ENCODE results near the gene CAVIN3. TPM values are rescaled to one million over a fixed set of nuclear protein-coding genes. Genes with fewer than 3 reads are reported as not detected.

CAVIN3 gene
- total and polyA plus RNA-seq, 4 donors = 23.2 to 122 (median 86.5) TPM

- ATAC-seq (ENCODE audit: insufficient read depth, low FRiP score) (no peak), DNase-seq (no peak)
- Histone ChIP-seq H3K4me3 (no peak overlapping the region), H3K27me3 (ENCODE audit: control insufficient read depth in 3 of 3, insufficient read depth in 3 of 3, low read length in 2 of 3) (no peaks in the 10 kb centered on the region), H3K9me3 (ENCODE audit: control insufficient read depth in 4 of 4, insufficient read depth in 3 of 4, low read length in 3 of 4) (no peaks in the 10 kb centered on the region), H3K27ac (ENCODE audit: low read depth in 1 of 2, low read length in 1 of 2) (no peak overlapping the region), H3K4me1 (ENCODE audit: control insufficient read depth in 5 of 5, insufficient read depth in 5 of 5, low read length in 5 of 5) (peaks cover 0 to 9% (median 2%) of the 10 kb centered on the region in 5 donors), H3K9ac (ENCODE audit: insufficient read depth in 1 of 2, low read length in 2 of 2) (no peak overlapping the region), H3K36me3 (ENCODE audit: control insufficient read depth in 4 of 4, insufficient read depth in 4 of 4, low read length in 4 of 4) (no peaks in the 10 kb centered on the region)
- TF ChIP-seq, protein P1, sequence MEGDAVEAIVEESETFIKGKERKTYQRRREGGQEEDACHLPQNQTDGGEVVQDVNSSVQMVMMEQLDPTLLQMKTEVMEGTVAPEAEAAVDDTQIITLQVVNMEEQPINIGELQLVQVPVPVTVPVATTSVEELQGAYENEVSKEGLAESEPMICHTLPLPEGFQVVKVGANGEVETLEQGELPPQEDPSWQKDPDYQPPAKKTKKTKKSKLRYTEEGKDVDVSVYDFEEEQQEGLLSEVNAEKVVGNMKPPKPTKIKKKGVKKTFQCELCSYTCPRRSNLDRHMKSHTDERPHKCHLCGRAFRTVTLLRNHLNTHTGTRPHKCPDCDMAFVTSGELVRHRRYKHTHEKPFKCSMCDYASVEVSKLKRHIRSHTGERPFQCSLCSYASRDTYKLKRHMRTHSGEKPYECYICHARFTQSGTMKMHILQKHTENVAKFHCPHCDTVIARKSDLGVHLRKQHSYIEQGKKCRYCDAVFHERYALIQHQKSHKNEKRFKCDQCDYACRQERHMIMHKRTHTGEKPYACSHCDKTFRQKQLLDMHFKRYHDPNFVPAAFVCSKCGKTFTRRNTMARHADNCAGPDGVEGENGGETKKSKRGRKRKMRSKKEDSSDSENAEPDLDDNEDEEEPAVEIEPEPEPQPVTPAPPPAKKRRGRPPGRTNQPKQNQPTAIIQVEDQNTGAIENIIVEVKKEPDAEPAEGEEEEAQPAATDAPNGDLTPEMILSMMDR (IDR thresholded peaks at IDR 0.05; ENCODE audit: control extremely low read depth, extremely low read depth) = no peak
- WGBS, 2 donors = 85 to 87% methylated on average over 5 of the region's 5 CpGs
Observed at GRCh38 chr11:6351782-6352382, 31.6 kb upstream of the CAVIN3 start.

GRCh38 chr11:6350486-6350885 lies 30.2 kb upstream of the CAVIN3 start:
- ATAC-seq (ENCODE audit: insufficient read depth, low FRiP score) (no peak), DNase-seq (no peak)
- H3K9me3 ChIP-seq (ENCODE audit: control insufficient read depth in 4 of 4, insufficient read depth in 3 of 4, low read length in 3 of 4) = no peaks in the 10 kb centered on the region
- TF ChIP-seq, protein P1 (IDR thresholded peaks at IDR 0.05; ENCODE audit: control extremely low read depth, extremely low read depth) = no peak
- WGBS, 2 donors = 89% methylated on average over 2 of the region's 2 CpGs
- H3K27me3 ChIP-seq (ENCODE audit: control insufficient read depth in 3 of 3, insufficient read depth in 3 of 3, low read length in 2 of 3) = no peaks in the 10 kb centered on the region
- H3K4me3 ChIP-seq = no peak overlapping the region
- no peaks in the 10 kb centered on the region for H3K4me1 ChIP-seq (ENCODE audit: control insufficient read depth in 5 of 5, insufficient read depth in 5 of 5, low read length in 5 of 5)
- H3K27ac ChIP-seq (ENCODE audit: low read depth in 1 of 2, low read length in 1 of 2) = no peak overlapping the region
- no peaks in the 10 kb centered on the region for H3K36me3 ChIP-seq (ENCODE audit: control insufficient read depth in 4 of 4, insufficient read depth in 4 of 4, low read length in 4 of 4)
- no peak overlapping the region for H3K9ac ChIP-seq (ENCODE audit: insufficient read depth in 1 of 2, low read length in 2 of 2)

DNA sequence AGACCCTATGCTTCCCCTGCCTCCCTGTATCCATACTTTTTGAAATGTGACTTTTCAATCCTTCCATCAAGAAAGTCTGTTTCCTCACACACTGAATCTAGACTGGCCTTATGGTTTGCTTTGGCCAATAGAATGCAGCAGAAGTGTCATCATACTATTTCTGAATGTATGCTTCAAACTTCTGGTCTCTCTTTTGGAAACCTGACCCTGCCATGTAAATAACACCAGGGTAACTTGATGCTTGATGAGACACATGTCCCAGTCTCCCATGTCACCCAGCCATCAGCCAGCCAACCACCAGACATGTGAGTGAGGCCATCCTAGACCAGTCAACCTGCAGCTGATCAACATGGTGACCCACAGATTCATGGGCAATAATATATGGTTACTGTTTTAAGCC lies 29.7 kb upstream of the CAVIN3 start:
- H3K4me3 ChIP-seq = no peak overlapping the region
- H3K36me3 ChIP-seq (ENCODE audit: control insufficient read depth in 4 of 4, insufficient read depth in 4 of 4, low read length in 4 of 4) = no peaks in the 10 kb centered on the region
- TF ChIP-seq, protein P1 (IDR thresholded peaks at IDR 0.05; ENCODE audit: control extremely low read depth, extremely low read depth) = no peak
- H3K27me3 ChIP-seq (ENCODE audit: control insufficient read depth in 3 of 3, insufficient read depth in 3 of 3, low read length in 2 of 3) = no peaks in the 10 kb centered on the region
- no peak overlapping the region for H3K27ac ChIP-seq (ENCODE audit: low read depth in 1 of 2, low read length in 1 of 2)
- no peaks in the 10 kb centered on the region for H3K4me1 ChIP-seq (ENCODE audit: control insufficient read depth in 5 of 5, insufficient read depth in 5 of 5, low read length in 5 of 5)
- ATAC-seq (ENCODE audit: insufficient read depth, low FRiP score) (no peak), DNase-seq (no peak)
- H3K9ac ChIP-seq (ENCODE audit: insufficient read depth in 1 of 2, low read length in 2 of 2) = no peak overlapping the region
- H3K9me3 ChIP-seq (ENCODE audit: control insufficient read depth in 4 of 4, insufficient read depth in 3 of 4, low read length in 3 of 4) = no peaks in the 10 kb centered on the region

DNA sequence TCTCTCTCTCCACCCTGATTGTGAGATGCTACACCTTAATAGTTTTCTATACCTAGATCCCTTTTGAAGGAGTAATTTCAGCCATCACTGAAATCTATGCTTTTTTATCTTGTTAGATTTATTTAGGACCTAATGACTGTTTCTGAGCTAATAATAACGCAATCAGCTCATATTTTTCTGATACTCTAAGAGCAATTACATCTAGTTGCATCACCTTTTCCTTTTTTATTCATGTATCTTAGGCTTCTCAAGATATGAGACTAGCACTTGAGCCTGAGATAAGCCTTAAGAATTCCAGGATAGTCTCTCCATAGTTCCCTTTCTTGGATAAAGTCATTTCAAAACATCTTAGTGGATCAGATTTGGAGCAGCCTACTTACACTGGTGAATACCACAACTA lies 25.1 kb upstream of the CAVIN3 start:
- H3K4me3 ChIP-seq = no peak overlapping the region
- 71 to 96% methylated on average over 1 of the region's 1 CpG for WGBS, 2 donors
- no peak overlapping the region for H3K9ac ChIP-seq (ENCODE audit: insufficient read depth in 1 of 2, low read length in 2 of 2)
- H3K4me1 ChIP-seq (ENCODE audit: control insufficient read depth in 5 of 5, insufficient read depth in 5 of 5, low read length in 5 of 5) = no peaks in the 10 kb centered on the region
- TF ChIP-seq, protein P1 (IDR thresholded peaks at IDR 0.05; ENCODE audit: control extremely low read depth, extremely low read depth) = no peak
- no peak for DNase-seq
- no peak overlapping the region for H3K27ac ChIP-seq (ENCODE audit: low read depth in 1 of 2, low read length in 1 of 2)
- H3K36me3 ChIP-seq (ENCODE audit: control insufficient read depth in 4 of 4, insufficient read depth in 4 of 4, low read length in 4 of 4) = peaks cover 0 to 6% (median 0%) of the 10 kb centered on the region in 4 donors
- ATAC-seq (ENCODE audit: insufficient read depth, low FRiP score) = no peak
- no peaks in the 10 kb centered on the region for H3K9me3 ChIP-seq (ENCODE audit: control insufficient read depth in 4 of 4, insufficient read depth in 3 of 4, low read length in 3 of 4)
- no peaks in the 10 kb centered on the region for H3K27me3 ChIP-seq (ENCODE audit: control insufficient read depth in 3 of 3, insufficient read depth in 3 of 3, low read length in 2 of 3)

All from lung (tissue), 12 donors.